ENCODE measurements around the gene DCTN4. TPM values are rescaled to one million over a fixed set of nuclear protein-coding genes. Genes with fewer than 3 reads are reported as not detected.
A peak's percentile ranks its signal among the peaks of the same experiment; 100 is the strongest.

The DCTN4 gene
- total RNA-seq, 1 experiment from 2014 or later, result 43.9 TPM

DNA sequence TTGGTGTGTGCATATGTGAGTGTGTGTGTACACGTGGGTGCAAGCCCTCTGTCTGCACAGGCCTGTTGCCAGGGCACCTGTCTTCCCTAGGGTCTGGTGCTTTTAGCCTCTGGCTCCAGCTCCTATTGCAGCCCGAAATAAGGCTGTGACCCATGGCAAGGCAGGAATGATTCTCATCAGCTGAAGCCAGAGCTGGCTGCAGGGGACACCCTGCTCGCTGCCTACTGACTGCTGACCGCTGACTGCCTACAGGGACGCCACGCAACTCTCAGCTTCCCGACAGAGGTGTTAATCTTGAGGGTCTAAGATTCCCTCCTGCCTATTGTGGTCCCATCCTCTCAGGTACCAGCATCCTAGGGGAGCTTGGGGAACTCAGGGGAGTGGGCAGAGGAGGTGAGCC, 97.7 kb downstream of the DCTN4 start, which contains the start of gene MYOZ3:
MYOZ3 (plus strand) TSS at position 166 of the 400 bp plus-strand sequence. CDS start 1,691 bp downstream, outside the sequence.
- ChIA-PET POLR2A (interaction anchor here (0.8 to 1.0 kb wide), 3 partner anchors 10 to 118 kb away, joined by 3 read pairs; partner anchors contain the start of gene SMIM3), CTCF (interaction anchor here (0.8 to 2.4 kb wide), 10 partner anchors 8 to 202 kb away, joined by 3 to 16 read pairs (median 5); partner anchors contain the start of genes RBM22 and SMIM3)
- no peaks in the 10 kb centered on the region for H3K36me3 Mint-ChIP-seq
- H3K27ac Mint-ChIP-seq, result 0 out of 2 replicates have a peak within 1 kb of the TSS, but pooled peaks have one; percentile 62
- H3K4me1 Mint-ChIP-seq, result peaks cover 24% of the 10 kb centered on the region
- DNase-seq (ENCODE audit: low spot score) (no peak), ATAC-seq (no peak)
- no peak within 1 kb of the TSS for H3K4me3 Mint-ChIP-seq
- H3K27me3 Mint-ChIP-seq (ENCODE audit: low read depth), result peaks cover 12% of the 10 kb centered on the region
- TF ChIP-seq ELF4 (CRISPR knock-in tag; IDR thresholded peaks at IDR 0.05; ENCODE audit: low read depth) (no peak), ATF3 (CRISPR knock-in tag; conservative IDR thresholded peaks at IDR 0.05) (no peak), ZNF671 (CRISPR knock-in tag; IDR thresholded peaks at IDR 0.05) (no peak), TEAD4 (CRISPR knock-in tag; IDR thresholded peaks at IDR 0.05) (no peak), CDX4 (CRISPR knock-in tag; IDR thresholded peaks at IDR 0.05; ENCODE audit: borderline replicate concordance) (no peak), IRF1 (CRISPR knock-in tag; IDR thresholded peaks at IDR 0.05) (no peak)
- no peaks in the 10 kb centered on the region for H3K9me3 Mint-ChIP-seq

DNA sequence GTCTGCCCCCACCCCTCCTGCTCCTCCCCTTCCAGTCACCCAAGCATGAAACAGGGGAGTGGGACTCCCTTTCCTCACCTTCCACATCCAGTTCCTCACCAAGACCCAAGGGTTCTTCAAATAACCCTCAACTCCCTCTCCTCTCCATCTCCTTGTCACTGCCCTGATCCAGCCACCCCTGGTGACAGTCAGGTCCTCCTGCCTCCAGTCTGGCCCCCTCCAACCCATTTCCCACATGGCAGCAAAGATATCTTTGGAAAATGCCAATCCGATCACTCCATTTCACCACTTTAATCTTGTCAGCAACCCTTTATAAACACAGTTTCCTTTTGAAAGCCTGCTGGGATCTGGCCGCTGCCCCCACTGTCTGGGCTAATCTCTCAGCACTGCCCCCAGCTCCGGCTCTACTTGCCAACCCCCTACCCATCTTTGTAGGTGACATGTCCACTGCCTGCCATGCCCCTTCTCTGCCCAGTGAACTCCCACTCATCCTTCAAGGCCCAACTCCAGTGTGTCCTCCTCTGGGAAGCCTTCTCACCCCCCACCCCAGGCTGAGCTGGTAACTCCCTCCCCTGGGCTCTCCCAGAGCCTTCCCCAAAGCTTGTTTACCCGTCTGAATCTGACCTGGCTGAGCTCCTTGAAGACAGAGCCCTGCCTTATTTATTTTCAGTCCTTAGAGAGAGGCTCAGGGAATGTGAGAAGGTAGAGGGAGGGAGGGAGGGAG, 98.5 kb downstream of the DCTN4 start:
- Mint-ChIP-seq H3K36me3 (no peaks in the 10 kb centered on the region), H3K4me3 (no peak overlapping the region), H3K27me3 (ENCODE audit: low read depth) (peaks cover 12% of the 10 kb centered on the region), H3K27ac (0 out of 2 replicates have a peak overlapping the region, but pooled peaks have one; percentile 62), H3K4me1 (peaks cover 26% of the 10 kb centered on the region), H3K9me3 (no peaks in the 10 kb centered on the region)
- ATAC-seq (no peak), DNase-seq (ENCODE audit: low spot score) (no peak)
- ChIA-PET CTCF (interaction anchor here (0.5 to 2.4 kb wide), 9 partner anchors 11 to 202 kb away, joined by 3 to 16 read pairs (median 5); partner anchors contain the start of genes RBM22 and SMIM3), POLR2A (no interaction called here)
- TF ChIP-seq ZMAT4 (CRISPR knock-in tag; IDR thresholded peaks at IDR 0.05), result no peak
- TF ChIP-seq FOXK1 (CRISPR knock-in tag; IDR thresholded peaks at IDR 0.05), result no peak
- TF ChIP-seq NR2C2 (CRISPR knock-in tag; IDR thresholded peaks at IDR 0.05), result no peak
- TF ChIP-seq CREB1 (CRISPR knock-in tag; IDR thresholded peaks at IDR 0.05), result no peak
- no peak for TF ChIP-seq SMAD3 (CRISPR knock-in tag; IDR thresholded peaks at IDR 0.05; ENCODE audit: borderline replicate concordance)

- ChIA-PET POLR2A (interaction anchor here (0.6 kb wide), 1 partner anchor 218 kb away, joined by 5 read pairs; no protein-coding TSS in a partner anchor), CTCF (interaction anchor here (1.6 to 2.4 kb wide), 4 partner anchors 12 to 99 kb away, joined by 5 to 16 read pairs (median 10); partner anchors contain the start of gene RBM22)
- no peaks in the 10 kb centered on the region for H3K36me3 Mint-ChIP-seq
- no peaks in the 10 kb centered on the region for H3K9me3 Mint-ChIP-seq
- H3K27me3 Mint-ChIP-seq (ENCODE audit: low read depth), result peaks cover 12% of the 10 kb centered on the region
- no peak for TF ChIP-seq FOXP4 (CRISPR knock-in tag; IDR thresholded peaks at IDR 0.05)
- TF ChIP-seq FOXK1 (CRISPR knock-in tag; IDR thresholded peaks at IDR 0.05), result no peak
- TF ChIP-seq, protein P1, sequence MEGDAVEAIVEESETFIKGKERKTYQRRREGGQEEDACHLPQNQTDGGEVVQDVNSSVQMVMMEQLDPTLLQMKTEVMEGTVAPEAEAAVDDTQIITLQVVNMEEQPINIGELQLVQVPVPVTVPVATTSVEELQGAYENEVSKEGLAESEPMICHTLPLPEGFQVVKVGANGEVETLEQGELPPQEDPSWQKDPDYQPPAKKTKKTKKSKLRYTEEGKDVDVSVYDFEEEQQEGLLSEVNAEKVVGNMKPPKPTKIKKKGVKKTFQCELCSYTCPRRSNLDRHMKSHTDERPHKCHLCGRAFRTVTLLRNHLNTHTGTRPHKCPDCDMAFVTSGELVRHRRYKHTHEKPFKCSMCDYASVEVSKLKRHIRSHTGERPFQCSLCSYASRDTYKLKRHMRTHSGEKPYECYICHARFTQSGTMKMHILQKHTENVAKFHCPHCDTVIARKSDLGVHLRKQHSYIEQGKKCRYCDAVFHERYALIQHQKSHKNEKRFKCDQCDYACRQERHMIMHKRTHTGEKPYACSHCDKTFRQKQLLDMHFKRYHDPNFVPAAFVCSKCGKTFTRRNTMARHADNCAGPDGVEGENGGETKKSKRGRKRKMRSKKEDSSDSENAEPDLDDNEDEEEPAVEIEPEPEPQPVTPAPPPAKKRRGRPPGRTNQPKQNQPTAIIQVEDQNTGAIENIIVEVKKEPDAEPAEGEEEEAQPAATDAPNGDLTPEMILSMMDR (IDR thresholded peaks at IDR 0.05), result no peak
- TF ChIP-seq ZNF138 (CRISPR knock-in tag; conservative IDR thresholded peaks at IDR 0.05), result no peak
- no peak for TF ChIP-seq NFE2L1 (CRISPR knock-in tag; IDR thresholded peaks at IDR 0.05)
- TF ChIP-seq, protein P2, sequence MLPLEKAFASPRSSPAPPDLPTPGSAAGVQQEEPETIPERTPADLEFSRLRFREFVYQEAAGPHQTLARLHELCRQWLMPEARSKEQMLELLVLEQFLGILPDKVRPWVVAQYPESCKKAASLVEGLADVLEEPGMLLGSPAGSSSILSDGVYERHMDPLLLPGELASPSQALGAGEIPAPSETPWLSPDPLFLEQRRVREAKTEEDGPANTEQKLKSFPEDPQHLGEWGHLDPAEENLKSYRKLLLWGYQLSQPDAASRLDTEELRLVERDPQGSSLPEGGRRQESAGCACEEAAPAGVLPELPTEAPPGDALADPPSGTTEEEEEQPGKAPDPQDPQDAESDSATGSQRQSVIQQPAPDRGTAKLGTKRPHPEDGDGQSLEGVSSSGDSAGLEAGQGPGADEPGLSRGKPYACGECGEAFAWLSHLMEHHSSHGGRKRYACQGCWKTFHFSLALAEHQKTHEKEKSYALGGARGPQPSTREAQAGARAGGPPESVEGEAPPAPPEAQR (CRISPR knock-in tag; IDR thresholded peaks at IDR 0.05), result no peak
- TF ChIP-seq E2F4 (CRISPR knock-in tag; IDR thresholded peaks at IDR 0.05; ENCODE audit: borderline replicate concordance, low read depth), result no peak
- no peak for TF ChIP-seq JUN (CRISPR knock-in tag; IDR thresholded peaks at IDR 0.05)
- TF ChIP-seq ZNF317 (CRISPR knock-in tag; IDR thresholded peaks at IDR 0.05; ENCODE audit: borderline replicate concordance, low read depth), result no peak
- TF ChIP-seq CREB1 (CRISPR knock-in tag; IDR thresholded peaks at IDR 0.05), result no peak
- DNase-seq (ENCODE audit: low spot score), result no peak
- H3K4me1 Mint-ChIP-seq, result peaks cover 26% of the 10 kb centered on the region
- no peak overlapping the region for H3K27ac Mint-ChIP-seq
- no peak overlapping the region for H3K4me3 Mint-ChIP-seq
- ATAC-seq, result no peak
These were observed 99.3 kb downstream of the DCTN4 start for GRCh38 chr5:150659360-150660107.

Measured in WTC11 (cell line).